HG03439 (cell line): ENCODE data around the gene FAM98C.

Experiments
- ATAC-seq: cut with Tn5 transposase; IDR thresholded peaks from one replicate; pipeline ENCODE4 v1.9.1; 2021; ENCODE audit warnings: mild to moderate bottlenecking, moderate library complexity; ENCODE audit not compliant: unreplicated experiment

FAM98C gene

GRCh38 chr19:38452430-38453366 lies 49.8 kb downstream of the FAM98C start:
- ATAC-seq, result no peak

GRCh38 chr19:38453596-38453995 lies 50.7 kb downstream of the FAM98C start:
- no peak for ATAC-seq

- ATAC-seq, result no peak
Observed at GRCh38 chr19:38455031-38455430, 52.1 kb downstream of the FAM98C start.

GRCh38 chr19:38457202-38457601 lies 54.3 kb downstream of the FAM98C start:
- ATAC-seq, result no peak

- no peak for ATAC-seq
Observed at GRCh38 chr19:38457690-38458405, 55.0 kb downstream of the FAM98C start.
